ENCODE data around the gene SLC8A1.
"Not testable (repeated sequence)": the region's sequence is repeated elsewhere in the genome, so short reads cannot be mapped to it uniquely, and the experiment has no call there.

The SLC8A1 gene

GRCh38 chr2:40096360-40096759 is 355.5 kb downstream of the SLC8A1 start:
- no peak for DNase-seq

- DNase-seq = no peak
Observed at GRCh38 chr2:40095000-40095399, 356.9 kb downstream of the SLC8A1 start.

GRCh38 chr2:40094451-40094850 is 357.4 kb downstream of the SLC8A1 start:
- no peak for DNase-seq

- DNase-seq = no peak
Observed at GRCh38 chr2:40093021-40093675, 358.7 kb downstream of the SLC8A1 start.

GRCh38 chr2:40090044-40090443 is 361.8 kb downstream of the SLC8A1 start:
- no peak for DNase-seq

- no peak for DNase-seq
Observed at GRCh38 chr2:40087927-40088326, 364.0 kb downstream of the SLC8A1 start.

- DNase-seq = no peak
Observed at GRCh38 chr2:40087434-40087833, 364.5 kb downstream of the SLC8A1 start.

GRCh38 chr2:40085786-40086185 is 366.1 kb downstream of the SLC8A1 start:
- no peak for DNase-seq

GRCh38 chr2:40073336-40073735 is 378.6 kb downstream of the SLC8A1 start:
- not testable (repeated sequence) for DNase-seq

- DNase-seq = no peak
Observed at GRCh38 chr2:40072442-40073232, 379.3 kb downstream of the SLC8A1 start.

- DNase-seq = no peak
Observed at GRCh38 chr2:40062381-40062780, 389.5 kb downstream of the SLC8A1 start.

- no peak for DNase-seq
Observed at GRCh38 chr2:40049781-40050180, 402.1 kb downstream of the SLC8A1 start.

GRCh38 chr2:40048506-40048905 is 403.4 kb downstream of the SLC8A1 start:
- no peak for DNase-seq

- no peak for DNase-seq
Observed at GRCh38 chr2:40047406-40047805, 404.5 kb downstream of the SLC8A1 start.
